A673 (cell line): Measurements from ENCODE around the gene GTPBP6. TPM values are rescaled to one million over a fixed set of nuclear protein-coding genes. Genes with fewer than 3 reads are reported as not detected.

Experiments
- BruUV-seq: library from RNA; stranded (reverse); fragments of 400-500 nt; replicated peaks from 2 replicates; lab custom pipeline; 2021; lab: Mats Ljungman, UMichigan
- CTCF ChIA-PET: fragments of 300-600 bp; sonication (Branson Sonifier 250); formaldehyde crosslinking; loops from one replicate; lab custom pipeline; 2022; ENCODE audit warnings: antibody characterized with exemption; lab: Charles Lee
- POLR2A ChIA-PET: fragments of 300-600 bp; sonication (Branson Sonifier 250); formaldehyde crosslinking; loops from one replicate; lab custom pipeline; 2022; ENCODE audit warnings: antibody characterized with exemption; ENCODE audit not compliant: low non-redundant PET; lab: Charles Lee
- DNase-seq: peaks from one replicate; pipeline ENCODE4 v3.0.0-alpha.2; 2015; ENCODE audit warnings: low spot score
- H3K27ac ChIP-seq: fragments of 200-600 bp; sonication (generic); 2 replicates; pipeline ENCODE4 v1.5.1; 2016; ENCODE audit warnings: mixed run types, low read depth, mild to moderate bottlenecking, mixed read lengths, antibody characterized with exemption, low read length; ENCODE audit not compliant: poor library complexity, severe bottlenecking
- H3K27me3 ChIP-seq: fragments of 200-600 bp; sonication (generic); replicated peaks from 2 replicates; pipeline ENCODE4 v1.6.1; 2017; ENCODE audit warnings: mixed run types, low read depth, mild to moderate bottlenecking, mixed read lengths, antibody characterized with exemption, low read length; ENCODE audit not compliant: insufficient read depth, poor library complexity
- H3K36me3 ChIP-seq: fragments of 200-600 bp; sonication (generic); 2 replicates; pipeline ENCODE4 v1.6.1; 2016; ENCODE audit warnings: mixed run types, mild to moderate bottlenecking, mixed read lengths, antibody characterized with exemption, low read length; ENCODE audit not compliant: insufficient read depth, poor library complexity, severe bottlenecking
- H3K4me1 ChIP-seq: fragments of 200-600 bp; sonication (generic); 2 replicates; pipeline ENCODE4 v1.6.1; 2017; ENCODE audit warnings: mixed run types, mild to moderate bottlenecking, mixed read lengths, antibody characterized with exemption, low read length; ENCODE audit not compliant: insufficient read depth, poor library complexity, severe bottlenecking
- H3K4me3 ChIP-seq: fragments of 200-600 bp; sonication (generic); 2 replicates; pipeline ENCODE4 v1.5.1; 2016; ENCODE audit warnings: low read depth, mixed run types, mild to moderate bottlenecking, mixed read lengths, low read length; ENCODE audit not compliant: poor library complexity, severe bottlenecking
- H3K9me3 ChIP-seq: fragments of 200-600 bp; sonication (generic); 2 replicates; pipeline ENCODE4 v1.6.1; 2016; ENCODE audit warnings: mixed run types, low read depth, mild to moderate bottlenecking, mixed read lengths, antibody characterized with exemption, low read length; ENCODE audit not compliant: poor library complexity, severe bottlenecking
- CTCF ChIP-seq: fragments of 300-800, 200-600 bp; sonication (generic); conservative IDR thresholded peaks from 2 replicates; pipeline ENCODE4 v1.5.1; 2017; ENCODE audit warnings: low read depth, mild to moderate bottlenecking, antibody characterized with exemption, low read length, moderate library complexity, mixed read lengths
- EZH2 ChIP-seq: fragments of 200-600 bp; sonication (generic); IDR thresholded peaks from 2 replicates; pipeline ENCODE4 v1.6.1; 2017; ENCODE audit warnings: borderline replicate concordance, low read depth, mild to moderate bottlenecking, mixed read lengths, antibody characterized with exemption, low read length; ENCODE audit not compliant: poor library complexity, severe bottlenecking
- intact Hi-C: fragments of 100-400 bp; cut with micrococcal nuclease; formaldehyde crosslinking; loops from one replicate; pipeline ENCODE4 v1.10.0; 2022; ENCODE audit not compliant: unreplicated experiment
- total RNA-seq: library from RNA; stranded (reverse); gene quantifications from 2 replicates; pipeline ENCODE4 v1.2.3, GENCODE V29; 2021

GTPBP6 gene
- total RNA-seq, 1 experiment from 2014 or later = 85.1 TPM

- H3K36me3 ChIP-seq = no peaks in the 10 kb centered on the region
- intact Hi-C loops = no loop called here
- ChIA-PET POLR2A (no interaction called here), CTCF (no interaction called here)
- H3K4me1 ChIP-seq = no peaks in the 10 kb centered on the region
- TF ChIP-seq CTCF = no peak
- TF ChIP-seq EZH2 = no peak
- H3K4me3 ChIP-seq = no peak overlapping the region
- H3K27ac ChIP-seq = no peak overlapping the region
- no TSS peak for BruUV-seq
- DNase-seq = no peak
- no peaks in the 10 kb centered on the region for H3K27me3 ChIP-seq
- no peaks in the 10 kb centered on the region for H3K9me3 ChIP-seq
Observed at GRCh38 chrX:349196-349595, 30.6 kb upstream of the GTPBP6 start.

GRCh38 chrX:348461-349117 is 30.0 kb upstream of the GTPBP6 start:
- Histone ChIP-seq H3K4me1 (no peaks in the 10 kb centered on the region), H3K36me3 (no peaks in the 10 kb centered on the region), H3K9me3 (no peaks in the 10 kb centered on the region), H3K27me3 (no peaks in the 10 kb centered on the region), H3K27ac (no peak overlapping the region), H3K4me3 (no peak overlapping the region)
- TF ChIP-seq CTCF (no peak), EZH2 (no peak)
- no TSS peak for BruUV-seq
- CTCF ChIA-PET = no interaction called here
- DNase-seq = no peak
- POLR2A ChIA-PET = no interaction called here
- intact Hi-C loops = no loop called here

- BruUV-seq = no TSS peak
- ChIA-PET POLR2A (no interaction called here), CTCF (no interaction called here)
- H3K4me1 ChIP-seq = no peaks in the 10 kb centered on the region
- no peak overlapping the region for H3K27ac ChIP-seq
- no peaks in the 10 kb centered on the region for H3K9me3 ChIP-seq
- no peaks in the 10 kb centered on the region for H3K36me3 ChIP-seq
- intact Hi-C loops = no loop called here
- DNase-seq = no peak
- H3K4me3 ChIP-seq = no peak overlapping the region
- TF ChIP-seq EZH2 (no peak), CTCF (no peak)
- no peaks in the 10 kb centered on the region for H3K27me3 ChIP-seq
Observed at GRCh38 chrX:347351-348117, 28.9 kb upstream of the GTPBP6 start.
